ENCODE results near the gene ANXA4.
A peak's percentile ranks its signal among the peaks of the same experiment; 100 is the strongest.

ANXA4 gene

DNA sequence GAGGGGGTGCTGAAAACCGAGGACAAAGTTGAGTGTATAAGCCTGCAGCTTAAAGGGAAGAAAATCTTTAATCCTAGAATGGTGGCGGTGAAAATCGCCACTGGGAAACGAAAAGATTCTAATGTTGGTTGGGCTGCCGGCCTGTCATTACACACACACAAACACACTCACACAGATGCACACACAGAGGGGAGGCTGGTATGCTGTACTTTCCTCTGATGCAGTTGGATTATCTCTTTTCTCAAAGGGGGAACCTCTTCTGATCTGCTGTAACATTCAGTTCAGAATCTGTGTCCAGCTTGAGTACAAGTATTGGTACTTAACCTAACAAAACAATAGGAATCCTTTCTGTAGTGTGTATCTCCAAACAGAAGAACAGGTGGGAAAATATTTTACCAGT, 39.0 kb downstream of the ANXA4 start:
- ChIA-PET CTCF (interaction anchor here (0.7 to 2.7 kb wide), 6 partner anchors 9 to 57 kb away, joined by 3 to 9 read pairs (median 6); no protein-coding TSS in a partner anchor), POLR2A (interaction anchor here (1.4 kb wide), 1 partner anchor 9 kb away, joined by 5 read pairs; no protein-coding TSS in a partner anchor)

DNA sequence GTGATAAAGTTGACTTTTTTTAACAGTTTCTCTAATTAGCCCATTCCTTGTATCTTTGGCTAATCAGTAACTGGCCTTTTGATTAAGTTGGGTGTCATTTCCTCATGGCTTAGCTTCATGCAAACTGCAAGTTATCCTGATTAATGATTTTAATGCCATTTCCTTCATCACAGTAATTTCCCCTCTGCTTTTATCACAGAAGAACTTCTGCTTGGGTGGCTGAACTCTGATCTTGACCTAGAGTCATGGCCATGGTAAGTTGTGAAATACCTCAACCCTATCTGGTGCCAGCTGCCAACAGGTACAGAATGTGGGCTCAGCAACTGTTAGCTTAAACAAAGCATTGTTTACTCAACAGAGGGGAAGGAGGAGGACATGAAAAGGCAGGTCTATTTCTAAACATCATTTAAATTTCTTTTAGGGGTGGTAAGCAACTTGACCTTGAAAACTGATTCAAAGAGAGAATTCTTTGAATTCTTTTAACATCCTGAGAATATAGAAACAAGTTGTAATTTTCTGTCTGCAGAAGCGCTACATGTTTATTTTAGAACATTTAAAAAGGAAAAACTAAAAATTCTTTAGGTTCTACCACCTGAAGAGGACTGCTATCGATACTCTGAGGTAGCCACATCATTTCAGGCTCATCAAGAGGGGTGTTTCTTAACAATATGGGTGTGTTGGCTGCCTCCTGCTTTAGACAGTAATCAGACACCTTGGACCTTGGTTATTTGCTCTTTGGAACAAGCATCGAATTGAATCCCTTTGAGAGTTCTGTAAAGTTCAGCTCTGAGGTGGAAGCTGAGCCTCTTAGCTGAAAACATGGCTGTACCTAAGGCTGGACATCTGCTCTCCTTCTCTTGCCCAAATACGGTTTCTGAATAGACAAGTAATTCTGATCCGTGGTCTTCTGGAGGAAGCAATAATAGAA, 39.7 kb downstream of the ANXA4 start:
- CTCF ChIA-PET: interaction anchor here (1.2 to 2.7 kb wide), 6 partner anchors 9 to 34 kb away, joined by 3 to 9 read pairs (median 6); no protein-coding TSS in a partner anchor
- Histone ChIP-seq H3K36me3 (ENCODE audit: control insufficient read depth in 4 of 4, insufficient read depth in 4 of 4, low read length in 3 of 4) (peaks cover 0 to 6% (median under 1%) of the 10 kb centered on the region in 4 experiments), H3K27me3 (replicated peaks in 2 of 5; ENCODE audit: control insufficient read depth in 4 of 5, insufficient read depth in 5 of 5, low read length in 4 of 5) (no peaks in the 10 kb centered on the region), H3K9me3 (ENCODE audit: control extremely low read depth in 1 of 5, control insufficient read depth in 4 of 5, insufficient read depth in 2 of 5, low read depth in 1 of 5, low read length in 4 of 5) (peaks cover 0 to 2% (median 0%) of the 10 kb centered on the region in 5 experiments), H3K27ac (ENCODE audit: insufficient read depth in 1 of 2, low read depth in 1 of 2, low read length in 2 of 2, poor library complexity in 1 of 2, severe bottlenecking in 2 of 2) (peak overlapping the region; percentile 47 to 71), H3K4me3 (ENCODE audit: control insufficient read depth in 1 of 7, extremely low read depth in 1 of 7, insufficient read depth in 4 of 7, low read depth in 2 of 7, low read length in 6 of 7) (no peak overlapping the region), H3K4me1 (ENCODE audit: control extremely low read depth in 1 of 4, control insufficient read depth in 4 of 4, insufficient read depth in 4 of 4, low read length in 3 of 4) (peaks cover 4 to 24% (median 16%) of the 10 kb centered on the region in 4 experiments)
- POLR2A ChIA-PET: interaction anchor here (0.6 to 1.4 kb wide), 2 partner anchors 8 to 39 kb away, joined by 3 to 5 read pairs; no protein-coding TSS in a partner anchor
- 100% methylated on average over 2 of the region's 5 CpGs for WGBS (ENCODE audit: insufficient coverage)
- DNase-seq: peak; percentile 64 to 88 (median 81)

More for the DNA sequence above, 39.0 kb downstream of the ANXA4 start:
- DNase-seq: peak in 2 of 3 donors; percentile 41 to 61
- H3K9me3 ChIP-seq (ENCODE audit: control extremely low read depth in 1 of 5, control insufficient read depth in 4 of 5, insufficient read depth in 2 of 5, low read depth in 1 of 5, low read length in 4 of 5): peaks cover 0 to 5% (median 0%) of the 10 kb centered on the region in 5 experiments
- peak overlapping the region in 1 of 2 experiments; percentile 71 for H3K27ac ChIP-seq (ENCODE audit: insufficient read depth in 1 of 2, low read depth in 1 of 2, low read length in 2 of 2, poor library complexity in 1 of 2, severe bottlenecking in 2 of 2)
- no peaks in the 10 kb centered on the region for H3K27me3 ChIP-seq (replicated peaks in 2 of 5; ENCODE audit: control insufficient read depth in 4 of 5, insufficient read depth in 5 of 5, low read length in 4 of 5)
- H3K36me3 ChIP-seq (ENCODE audit: control insufficient read depth in 4 of 4, insufficient read depth in 4 of 4, low read length in 3 of 4): peaks cover 0 to 6% (median under 1%) of the 10 kb centered on the region in 4 experiments
- 67% methylated on average over 1 of the region's 5 CpGs for WGBS (ENCODE audit: insufficient coverage)
- peaks cover 4 to 24% (median 16%) of the 10 kb centered on the region in 4 experiments for H3K4me1 ChIP-seq (ENCODE audit: control extremely low read depth in 1 of 4, control insufficient read depth in 4 of 4, insufficient read depth in 4 of 4, low read length in 3 of 4)
- H3K4me3 ChIP-seq (ENCODE audit: control insufficient read depth in 1 of 7, extremely low read depth in 1 of 7, insufficient read depth in 4 of 7, low read depth in 2 of 7, low read length in 6 of 7): no peak overlapping the region

DNA sequence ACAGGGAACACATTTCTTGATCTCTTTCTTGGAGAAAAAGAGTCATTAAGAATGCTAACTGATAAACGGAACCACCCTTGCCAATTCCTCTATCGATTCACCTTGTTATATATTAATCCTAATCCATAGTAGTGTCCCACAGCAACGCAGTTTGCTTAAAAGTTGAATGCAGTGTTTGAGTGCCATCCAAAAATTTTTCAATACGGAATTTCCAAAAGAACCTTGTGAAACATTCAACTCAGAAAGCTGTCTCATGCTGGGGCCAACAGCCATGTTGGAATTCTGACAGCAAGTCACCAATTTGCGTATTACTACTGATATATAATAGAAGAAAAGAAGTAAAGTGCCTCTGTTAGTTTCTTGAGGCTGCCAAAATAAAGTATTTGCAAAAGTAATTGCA, 42.3 kb downstream of the ANXA4 start:
- POLR2A ChIA-PET: no interaction called here

DNA sequence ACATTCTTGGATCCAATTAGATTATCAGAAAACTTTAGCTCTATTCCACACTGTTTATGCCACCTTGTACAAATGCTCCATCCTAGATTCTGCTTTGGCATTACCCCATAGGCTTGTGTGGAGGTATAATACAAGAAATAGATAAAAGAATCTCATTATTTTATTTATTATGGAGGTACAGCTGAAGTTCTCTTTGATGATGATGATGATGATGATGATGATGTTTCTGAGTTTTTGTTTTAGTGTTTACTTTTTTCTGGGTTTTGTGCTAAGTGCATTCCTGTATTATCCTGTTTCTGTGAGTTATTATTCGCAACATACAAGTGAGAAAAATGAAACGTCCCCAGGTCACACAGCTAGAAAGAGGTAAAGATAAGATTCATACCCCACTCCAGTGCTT, 43.4 kb downstream of the ANXA4 start:
- WGBS (ENCODE audit: insufficient coverage): no CpG with 5 or more reads among the region's 2 CpGs
- H3K27me3 ChIP-seq (replicated peaks in 2 of 5; ENCODE audit: control insufficient read depth in 4 of 5, insufficient read depth in 5 of 5, low read length in 4 of 5): no peaks in the 10 kb centered on the region
- peaks cover 2 to 12% (median 7%) of the 10 kb centered on the region in 4 experiments for H3K36me3 ChIP-seq (ENCODE audit: control insufficient read depth in 4 of 4, insufficient read depth in 4 of 4, low read length in 3 of 4)
- no peak overlapping the region for H3K27ac ChIP-seq (ENCODE audit: insufficient read depth in 1 of 2, low read depth in 1 of 2, low read length in 2 of 2, poor library complexity in 1 of 2, severe bottlenecking in 2 of 2)
- POLR2A ChIA-PET: no interaction called here
- no peaks in the 10 kb centered on the region for H3K9me3 ChIP-seq (ENCODE audit: control extremely low read depth in 1 of 5, control insufficient read depth in 4 of 5, insufficient read depth in 2 of 5, low read depth in 1 of 5, low read length in 4 of 5)
- CTCF ChIA-PET: interaction anchor here (1.1 to 5.7 kb wide), 5 partner anchors 8 to 60 kb away, joined by 3 to 29 read pairs (median 5); no protein-coding TSS in a partner anchor
- no peak overlapping the region for H3K4me3 ChIP-seq (ENCODE audit: control insufficient read depth in 1 of 7, extremely low read depth in 1 of 7, insufficient read depth in 4 of 7, low read depth in 2 of 7, low read length in 6 of 7)
- no peak for DNase-seq
- H3K4me1 ChIP-seq (ENCODE audit: control extremely low read depth in 1 of 4, control insufficient read depth in 4 of 4, insufficient read depth in 4 of 4, low read length in 3 of 4): peaks cover 8 to 34% (median 23%) of the 10 kb centered on the region in 4 experiments

More for the DNA sequence above, 42.3 kb downstream of the ANXA4 start:
- 100% methylated on average over 2 of the region's 5 CpGs for WGBS (ENCODE audit: insufficient coverage)
- no peak overlapping the region for H3K27ac ChIP-seq (ENCODE audit: insufficient read depth in 1 of 2, low read depth in 1 of 2, low read length in 2 of 2, poor library complexity in 1 of 2, severe bottlenecking in 2 of 2)
- CTCF ChIA-PET: interaction anchor here (1.2 to 1.3 kb wide), 2 partner anchors 9 to 15 kb away, joined by 4 to 5 read pairs; no protein-coding TSS in a partner anchor
- H3K27me3 ChIP-seq (replicated peaks in 2 of 5; ENCODE audit: control insufficient read depth in 4 of 5, insufficient read depth in 5 of 5, low read length in 4 of 5): no peaks in the 10 kb centered on the region
- H3K4me3 ChIP-seq (ENCODE audit: control insufficient read depth in 1 of 7, extremely low read depth in 1 of 7, insufficient read depth in 4 of 7, low read depth in 2 of 7, low read length in 6 of 7): no peak overlapping the region
- no peak for DNase-seq
- H3K36me3 ChIP-seq (ENCODE audit: control insufficient read depth in 4 of 4, insufficient read depth in 4 of 4, low read length in 3 of 4): peaks cover 2 to 12% (median 7%) of the 10 kb centered on the region in 4 experiments
- H3K9me3 ChIP-seq (ENCODE audit: control extremely low read depth in 1 of 5, control insufficient read depth in 4 of 5, insufficient read depth in 2 of 5, low read depth in 1 of 5, low read length in 4 of 5): no peaks in the 10 kb centered on the region
- H3K4me1 ChIP-seq (ENCODE audit: control extremely low read depth in 1 of 4, control insufficient read depth in 4 of 4, insufficient read depth in 4 of 4, low read length in 3 of 4): peaks cover 4 to 25% (median 16%) of the 10 kb centered on the region in 4 experiments

DNA sequence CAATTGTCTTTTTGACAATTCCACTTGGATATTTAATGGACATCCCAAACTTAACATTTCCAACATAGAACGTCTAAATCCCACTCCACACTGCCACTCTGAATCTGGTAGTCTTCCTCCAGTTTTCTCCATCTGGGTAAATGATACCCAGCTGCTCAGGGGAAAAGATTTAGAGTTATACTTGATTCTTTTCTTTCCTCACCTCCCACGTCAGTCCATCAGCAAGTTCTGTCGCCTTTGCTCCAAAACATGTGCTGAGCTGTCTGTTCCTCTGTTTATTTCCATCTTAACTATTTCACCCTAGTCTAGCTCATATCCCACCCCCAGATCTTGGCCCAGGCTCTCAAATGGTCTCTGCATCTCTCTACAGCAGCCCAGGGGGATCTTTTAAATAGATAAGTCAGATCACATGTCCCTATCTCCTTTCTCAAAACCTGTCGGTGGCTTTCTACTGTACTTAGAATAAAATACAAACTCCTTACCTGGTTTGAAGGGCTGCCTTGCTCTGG, 44.2 kb downstream of the ANXA4 start:
- ChIA-PET POLR2A (no interaction called here), CTCF (interaction anchor here (0.9 to 5.7 kb wide), 4 partner anchors 8 to 31 kb away, joined by 3 to 29 read pairs (median 4); no protein-coding TSS in a partner anchor)
- Histone ChIP-seq H3K4me3 (ENCODE audit: control insufficient read depth in 1 of 7, extremely low read depth in 1 of 7, insufficient read depth in 4 of 7, low read depth in 2 of 7, low read length in 6 of 7) (no peak overlapping the region), H3K4me1 (ENCODE audit: control extremely low read depth in 1 of 4, control insufficient read depth in 4 of 4, insufficient read depth in 4 of 4, low read length in 3 of 4) (peaks cover 5 to 34% (median 25%) of the 10 kb centered on the region in 4 experiments), H3K36me3 (ENCODE audit: control insufficient read depth in 4 of 4, insufficient read depth in 4 of 4, low read length in 3 of 4) (peaks cover 2 to 12% (median 7%) of the 10 kb centered on the region in 4 experiments), H3K9me3 (ENCODE audit: control extremely low read depth in 1 of 5, control insufficient read depth in 4 of 5, insufficient read depth in 2 of 5, low read depth in 1 of 5, low read length in 4 of 5) (no peaks in the 10 kb centered on the region), H3K27ac (ENCODE audit: insufficient read depth in 1 of 2, low read depth in 1 of 2, low read length in 2 of 2, poor library complexity in 1 of 2, severe bottlenecking in 2 of 2) (no peak overlapping the region), H3K27me3 (replicated peaks in 2 of 5; ENCODE audit: control insufficient read depth in 4 of 5, insufficient read depth in 5 of 5, low read length in 4 of 5) (no peaks in the 10 kb centered on the region)
- no peak for DNase-seq
- WGBS (ENCODE audit: insufficient coverage): 87% methylated on average over 4 of the region's 4 CpGs

DNA sequence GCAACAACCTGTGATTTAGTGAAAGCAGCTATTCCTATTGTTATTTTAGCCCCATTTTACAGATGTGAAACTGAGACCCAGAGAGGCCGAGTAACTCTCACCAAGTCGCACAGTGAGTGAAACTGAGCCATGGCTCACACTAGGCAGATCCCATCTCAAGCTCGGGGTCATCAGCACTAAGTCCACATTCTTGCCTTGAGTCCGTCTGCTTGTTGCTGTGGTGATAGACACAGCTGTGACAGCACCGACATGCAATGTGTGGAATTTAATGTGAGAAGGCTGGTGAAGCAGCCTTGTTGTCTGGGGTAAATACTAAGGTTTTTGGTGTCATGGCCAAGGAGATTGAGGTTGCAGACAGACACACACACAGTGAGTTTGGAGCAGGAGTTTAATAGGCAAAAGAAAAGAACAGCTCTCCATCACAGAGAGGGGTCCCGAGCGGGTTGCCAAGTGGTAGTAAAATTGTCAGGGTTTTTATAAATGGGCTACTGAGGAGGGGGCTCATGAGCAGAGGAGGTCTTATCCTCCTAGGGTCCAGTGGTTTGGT, 47.3 kb downstream of the ANXA4 start:
- peaks cover 3 to 12% (median 8%) of the 10 kb centered on the region in 4 experiments for H3K36me3 ChIP-seq (ENCODE audit: control insufficient read depth in 4 of 4, insufficient read depth in 4 of 4, low read length in 3 of 4)
- no peaks in the 10 kb centered on the region for H3K27me3 ChIP-seq (replicated peaks in 2 of 5; ENCODE audit: control insufficient read depth in 4 of 5, insufficient read depth in 5 of 5, low read length in 4 of 5)
- peak overlapping the region in 1 of 2 experiments; percentile 84 for H3K27ac ChIP-seq (ENCODE audit: insufficient read depth in 1 of 2, low read depth in 1 of 2, low read length in 2 of 2, poor library complexity in 1 of 2, severe bottlenecking in 2 of 2)
- no peak for DNase-seq
- 94% methylated on average over 5 of the region's 7 CpGs for WGBS (ENCODE audit: insufficient coverage)
- ChIA-PET CTCF (interaction anchor here (1.0 to 5.7 kb wide), 8 partner anchors 8 to 46 kb away, joined by 3 to 29 read pairs (median 6); no protein-coding TSS in a partner anchor), POLR2A (interaction anchor here (1.1 to 2.4 kb wide), 3 partner anchors 8 to 48 kb away, joined by 4 to 8 read pairs (median 5); partner anchors contain the start of gene ANXA4)
- no peaks in the 10 kb centered on the region for H3K9me3 ChIP-seq (ENCODE audit: control extremely low read depth in 1 of 5, control insufficient read depth in 4 of 5, insufficient read depth in 2 of 5, low read depth in 1 of 5, low read length in 4 of 5)
- H3K4me1 ChIP-seq (ENCODE audit: control extremely low read depth in 1 of 4, control insufficient read depth in 4 of 4, insufficient read depth in 4 of 4, low read length in 3 of 4): peaks cover 10 to 20% (median 16%) of the 10 kb centered on the region in 4 experiments
- H3K4me3 ChIP-seq (ENCODE audit: control insufficient read depth in 1 of 7, extremely low read depth in 1 of 7, insufficient read depth in 4 of 7, low read depth in 2 of 7, low read length in 6 of 7): peak overlapping the region in 1 of 7 experiments; percentile 21

Data from common myeloid progenitor, CD34-positive (primary cell).